GM06990 (cell line): ENCODE measurements around the gene CDH26.

Experiments
- DNase-seq: peaks from one replicate; pipeline ENCODE4 v3.0.0-alpha.2; 2011; ENCODE audit not compliant: insufficient read length; ENCODE audit errors: extremely low read depth
- H3K27me3 ChIP-seq: replicated peaks from 2 replicates; pipeline ENCODE4 v1.6.0; 2011; ENCODE audit warnings: low read length; ENCODE audit not compliant: control insufficient read depth, insufficient read depth
- H3K36me3 ChIP-seq: 2 replicates; pipeline ENCODE4 v1.5.1; 2011; ENCODE audit warnings: low read length; ENCODE audit not compliant: control insufficient read depth, insufficient read depth
- H3K4me3 ChIP-seq: replicated peaks from 2 replicates; pipeline ENCODE4 v1.5.1; 2011; ENCODE audit warnings: low read depth, mild to moderate bottlenecking, control low read depth, low read length
- TF ChIP-seq, protein P1 (sequence below): IDR thresholded peaks from 2 replicates; pipeline ENCODE4 v1.5.1; 2011; ENCODE audit warnings: low read length, control low read depth, mild to moderate bottlenecking, inconsistent platforms; ENCODE audit not compliant: insufficient read depth, poor library complexity, severe bottlenecking

CDH26 gene

DNA sequence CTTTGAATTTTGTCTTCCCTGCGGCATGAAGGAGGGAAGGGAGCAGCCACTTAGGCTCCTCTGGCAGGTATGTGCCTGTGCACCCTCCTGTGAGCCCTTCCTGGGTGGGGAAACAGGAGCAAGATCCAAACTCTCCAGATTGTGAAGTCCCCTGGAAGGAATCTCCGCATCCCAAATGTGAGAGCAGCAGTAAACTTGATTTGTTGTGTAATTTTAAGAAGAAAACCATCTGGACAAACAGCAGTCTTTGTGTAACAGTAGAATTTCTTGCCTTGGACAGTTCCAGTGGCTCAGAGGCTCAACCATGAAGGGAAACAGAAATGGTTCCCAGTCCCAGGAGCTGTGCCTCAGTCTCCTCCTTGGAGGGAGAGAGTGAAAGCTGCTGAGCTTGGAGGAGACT, 39.7 kb downstream of the CDH26 start:
- TF ChIP-seq, protein P1, sequence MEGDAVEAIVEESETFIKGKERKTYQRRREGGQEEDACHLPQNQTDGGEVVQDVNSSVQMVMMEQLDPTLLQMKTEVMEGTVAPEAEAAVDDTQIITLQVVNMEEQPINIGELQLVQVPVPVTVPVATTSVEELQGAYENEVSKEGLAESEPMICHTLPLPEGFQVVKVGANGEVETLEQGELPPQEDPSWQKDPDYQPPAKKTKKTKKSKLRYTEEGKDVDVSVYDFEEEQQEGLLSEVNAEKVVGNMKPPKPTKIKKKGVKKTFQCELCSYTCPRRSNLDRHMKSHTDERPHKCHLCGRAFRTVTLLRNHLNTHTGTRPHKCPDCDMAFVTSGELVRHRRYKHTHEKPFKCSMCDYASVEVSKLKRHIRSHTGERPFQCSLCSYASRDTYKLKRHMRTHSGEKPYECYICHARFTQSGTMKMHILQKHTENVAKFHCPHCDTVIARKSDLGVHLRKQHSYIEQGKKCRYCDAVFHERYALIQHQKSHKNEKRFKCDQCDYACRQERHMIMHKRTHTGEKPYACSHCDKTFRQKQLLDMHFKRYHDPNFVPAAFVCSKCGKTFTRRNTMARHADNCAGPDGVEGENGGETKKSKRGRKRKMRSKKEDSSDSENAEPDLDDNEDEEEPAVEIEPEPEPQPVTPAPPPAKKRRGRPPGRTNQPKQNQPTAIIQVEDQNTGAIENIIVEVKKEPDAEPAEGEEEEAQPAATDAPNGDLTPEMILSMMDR: no peak
- Histone ChIP-seq H3K36me3 (no peaks in the 10 kb centered on the region), H3K4me3 (no peak overlapping the region), H3K27me3 (no peaks in the 10 kb centered on the region)
- DNase-seq: no peak

DNA sequence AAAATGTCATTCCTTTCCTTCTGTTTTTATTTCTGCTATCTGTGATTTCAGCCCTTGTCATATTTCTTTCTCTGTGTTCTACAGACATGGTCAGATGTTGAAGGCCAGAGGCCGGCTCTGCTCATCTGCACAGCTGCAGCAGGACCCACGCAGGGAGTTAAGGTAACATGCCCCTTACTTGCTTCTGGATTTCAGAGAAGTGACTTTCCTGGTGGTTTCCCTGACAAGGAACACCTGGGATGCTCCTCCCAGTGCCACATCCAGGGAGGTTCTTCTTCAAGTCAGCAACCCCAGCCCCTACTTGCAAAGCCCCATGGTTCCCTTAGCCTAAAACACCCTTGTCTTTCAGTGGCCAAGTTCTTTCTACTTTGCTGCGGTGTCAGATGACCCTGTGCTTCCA, 41.3 kb downstream of the CDH26 start:
- Histone ChIP-seq H3K36me3 (no peaks in the 10 kb centered on the region), H3K27me3 (no peaks in the 10 kb centered on the region), H3K4me3 (no peak overlapping the region)
- DNase-seq: no peak
- TF ChIP-seq, protein P1: no peak

DNA sequence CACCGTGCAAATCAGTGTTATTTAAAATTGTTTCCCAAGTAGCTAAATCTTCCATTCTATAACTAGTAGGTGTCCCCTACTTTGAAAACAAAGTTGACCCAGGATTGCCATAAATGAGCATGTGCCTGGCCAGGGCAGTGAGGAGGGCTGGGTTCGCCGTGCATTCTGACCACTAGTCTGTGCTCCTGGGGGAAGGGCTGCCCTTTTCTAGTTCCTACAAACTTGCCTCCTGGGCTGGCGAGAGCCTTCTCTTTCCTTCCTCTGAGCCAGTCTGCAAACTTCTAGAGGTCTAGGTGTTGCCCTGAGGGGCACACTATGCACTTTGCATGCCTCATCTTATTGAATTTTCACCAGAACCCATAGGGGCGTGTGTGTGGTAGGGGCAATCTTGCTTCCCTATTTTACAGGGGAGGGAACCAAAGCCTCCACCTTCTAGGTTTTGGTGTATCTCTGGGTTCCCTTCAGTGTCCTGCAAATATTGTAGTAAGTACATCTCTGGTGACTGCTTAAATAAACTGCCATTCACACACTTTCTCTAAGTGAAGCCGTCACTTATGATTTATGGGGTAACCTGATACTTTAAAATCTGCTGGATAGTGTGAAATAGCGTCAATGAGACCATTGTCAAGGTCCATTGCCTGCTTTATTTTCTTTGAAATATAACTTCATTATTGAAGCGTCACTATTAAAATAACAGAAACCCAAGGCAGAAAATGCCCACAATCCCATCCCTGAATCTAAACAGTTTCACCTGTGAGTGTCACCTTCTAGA, 42.2 kb downstream of the CDH26 start:
- Histone ChIP-seq H3K27me3 (no peaks in the 10 kb centered on the region), H3K36me3 (no peaks in the 10 kb centered on the region), H3K4me3 (no peak overlapping the region)
- TF ChIP-seq, protein P1: no peak
- no peak for DNase-seq

DNA sequence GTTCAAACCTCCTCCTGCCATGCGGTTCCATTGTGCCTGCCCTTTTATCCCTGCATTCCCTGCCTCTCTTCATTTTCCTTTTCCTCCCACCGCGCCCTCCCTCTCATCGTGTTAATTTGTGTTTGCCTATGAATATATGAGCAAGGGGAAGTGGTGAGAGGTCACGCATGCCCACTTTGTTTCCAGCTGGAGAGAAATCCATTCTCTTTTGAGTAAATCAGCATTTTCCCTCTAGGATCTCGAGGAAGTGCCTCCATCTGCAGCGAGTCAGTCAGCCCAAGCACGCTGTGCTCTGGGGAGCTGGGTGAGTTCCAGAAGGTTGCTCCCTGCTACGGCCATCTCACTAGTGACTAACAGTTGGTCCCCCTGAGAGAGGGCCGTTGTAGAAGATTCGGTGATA, 42.9 kb downstream of the CDH26 start:
- TF ChIP-seq, protein P1: no peak

DNA sequence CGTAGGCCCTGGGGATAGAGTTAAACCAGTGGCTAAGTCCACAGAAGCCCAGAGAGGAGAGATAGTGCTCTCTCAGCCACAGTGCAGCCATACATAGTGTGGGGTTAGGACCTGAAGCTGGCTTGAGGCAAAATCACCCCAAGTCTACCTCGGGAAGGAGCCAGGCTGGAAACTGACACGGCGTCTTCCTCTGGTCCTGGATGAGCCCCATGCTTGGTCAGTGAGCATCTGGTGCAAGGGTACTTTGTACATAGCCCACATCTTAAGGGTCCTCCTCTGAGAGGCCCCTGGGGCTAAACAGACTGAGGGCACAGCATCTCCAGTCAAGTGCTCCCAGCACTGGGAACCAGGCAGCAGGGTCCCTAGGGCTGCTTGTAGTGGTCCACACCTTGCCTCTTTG, 45.6 kb downstream of the CDH26 start:
- Histone ChIP-seq H3K4me3 (no peak overlapping the region), H3K36me3 (no peaks in the 10 kb centered on the region), H3K27me3 (no peaks in the 10 kb centered on the region)
- DNase-seq: no peak
- TF ChIP-seq, protein P1: no peak

More for the DNA sequence above, 42.9 kb downstream of the CDH26 start:
- no peak overlapping the region for H3K4me3 ChIP-seq
- DNase-seq: no peak
- H3K36me3 ChIP-seq: no peaks in the 10 kb centered on the region
- no peaks in the 10 kb centered on the region for H3K27me3 ChIP-seq

DNA sequence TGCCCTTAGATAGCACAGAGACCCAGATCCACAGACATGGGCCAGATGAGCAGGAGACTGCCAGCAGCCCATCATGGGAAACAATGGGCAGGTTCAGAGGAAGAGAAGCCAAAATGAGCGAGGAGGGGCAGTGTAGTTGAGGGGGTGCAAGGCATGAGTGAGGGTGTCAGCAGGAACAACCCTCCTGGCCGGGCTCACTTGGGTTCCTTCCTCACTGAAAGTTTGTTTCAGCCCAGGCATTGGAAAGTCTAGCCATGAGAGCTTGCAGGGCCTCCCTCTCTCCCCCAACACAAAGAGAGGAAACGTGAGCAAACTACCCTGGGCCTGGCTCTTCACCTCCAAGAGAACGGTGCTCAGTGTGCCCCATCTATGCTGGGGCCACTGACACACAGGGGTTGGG, 48.0 kb downstream of the CDH26 start:
- H3K4me3 ChIP-seq: no peak overlapping the region
- no peak for DNase-seq
- no peaks in the 10 kb centered on the region for H3K27me3 ChIP-seq
- TF ChIP-seq, protein P1: no peak
- no peaks in the 10 kb centered on the region for H3K36me3 ChIP-seq
